OCI-LY7 (cell line): ENCODE measurements around the gene RPL35. TPM values are rescaled to one million over a fixed set of nuclear protein-coding genes. Genes with fewer than 3 reads are reported as not detected.

ENCODE experiments used
- BruUV-seq: library from RNA; stranded (reverse); fragments of 400-500 nt; replicated peaks from 2 replicates; lab custom pipeline; 2021; lab: Mats Ljungman, UMichigan
- CTCF ChIA-PET: fragments of 300-600 bp; sonication (Branson Sonifier 250); formaldehyde crosslinking; loops from one replicate; lab custom pipeline; 2022; ENCODE audit warnings: antibody characterized with exemption; ENCODE audit not compliant: unreplicated experiment; lab: Charles Lee
- POLR2A ChIA-PET: fragments of 300-600 bp; sonication (Branson Sonifier 250); formaldehyde crosslinking; loops from one replicate; lab custom pipeline; 2022; ENCODE audit warnings: antibody characterized with exemption; lab: Charles Lee
- DNase-seq: peaks from one replicate; pipeline ENCODE4 v3.0.0-alpha.2; 2015; ENCODE audit warnings: low spot score
- H2AFZ ChIP-seq: fragments of 200-600 bp; sonication (generic), shearing (Covaris generic); 2 replicates; pipeline ENCODE4 v1.6.1; 2014; ENCODE audit warnings: mild to moderate bottlenecking, antibody characterized with exemption, low read length, moderate library complexity
- H3K27ac ChIP-seq: fragments of 200-600 bp; sonication (generic); 2 replicates; pipeline ENCODE4 v1.5.1; 2014; ENCODE audit warnings: mixed run types, low read depth, mild to moderate bottlenecking, moderate library complexity, low read length, inconsistent platforms; ENCODE audit not compliant: poor library complexity, severe bottlenecking
- H3K36me3 ChIP-seq: fragments of 200-600 bp; sonication (generic); 2 replicates; pipeline ENCODE4 v1.6.1; 2014; ENCODE audit warnings: mild to moderate bottlenecking, antibody characterized with exemption, low read length, moderate library complexity, mixed read lengths; ENCODE audit not compliant: insufficient read depth
- H3K4me1 ChIP-seq: fragments of 200-600 bp; sonication (generic); 2 replicates; pipeline ENCODE4 v1.5.1; 2014; ENCODE audit warnings: mild to moderate bottlenecking, low read length; ENCODE audit not compliant: insufficient read depth, poor library complexity, severe bottlenecking
- H3K4me2 ChIP-seq: fragments of 200-600 bp; sonication (generic); 2 replicates; pipeline ENCODE4 v1.6.1; 2014; ENCODE audit warnings: mild to moderate bottlenecking, low read length
- H3K4me3 ChIP-seq: fragments of 200-600 bp; sonication (generic); 2 replicates; pipeline ENCODE4 v1.5.1; 2014; ENCODE audit warnings: mild to moderate bottlenecking, low read depth, low read length; ENCODE audit not compliant: poor library complexity, severe bottlenecking
- H3K79me2 ChIP-seq: fragments of 200-600 bp; sonication (generic); 2 replicates; pipeline ENCODE4 v1.6.1; 2016; ENCODE audit warnings: low read depth, mild to moderate bottlenecking, low read length, moderate library complexity, mixed read lengths; ENCODE audit not compliant: insufficient read depth
- H3K9me2 ChIP-seq: fragments of 200-600 bp; sonication (generic); 2 replicates; pipeline ENCODE4 v1.6.1; 2016; ENCODE audit warnings: mild to moderate bottlenecking, low read length, mixed read lengths; ENCODE audit not compliant: insufficient read depth
- H3K9me3 ChIP-seq: fragments of 200-600 bp; sonication (generic); 2 replicates; pipeline ENCODE4 v1.6.1; 2014; ENCODE audit warnings: mild to moderate bottlenecking, mixed run types, low read length, mixed read lengths
- H4K20me1 ChIP-seq: fragments of 200-600 bp; sonication (generic); 2 replicates; pipeline ENCODE4 v1.6.1; 2014; ENCODE audit warnings: mild to moderate bottlenecking, antibody characterized with exemption, low read length, moderate library complexity, mixed read lengths; ENCODE audit not compliant: insufficient read depth
- EZH2phosphoT487 ChIP-seq: fragments of 200-600 bp; sonication (generic); IDR thresholded peaks from 2 replicates; pipeline ENCODE4 v1.6.1; 2018; ENCODE audit warnings: low read depth, borderline replicate concordance, mild to moderate bottlenecking, mixed run types, antibody characterized with exemption, low read length, moderate library complexity, mixed read lengths
- intact Hi-C: fragments of 100-400 bp; cut with micrococcal nuclease; formaldehyde crosslinking; loops from one replicate; pipeline ENCODE4 v1.10.0; 2022; ENCODE audit not compliant: unreplicated experiment
- total RNA-seq, 2 experiments: library from RNA; depleted of rRNA in 1 of 2; stranded (reverse); fragments of >200 nt in 1 of 2; shearing (Covaris generic) in 1 of 2; gene quantifications; 2 replicates each; pipeline ENCODE4 v1.2.3, GENCODE V29; 2014 to 2022
- TF ChIP-seq, protein P1 (sequence below): fragments of 200-600 bp; sonication (generic); conservative IDR thresholded peaks from 2 replicates; pipeline ENCODE4 v1.5.1; 2014; ENCODE audit warnings: mild to moderate bottlenecking, antibody characterized with exemption, low read length, moderate library complexity, mixed read lengths

The RPL35 gene
- total RNA-seq, 2 experiments from 2014 or later = 1,713 to 6,190 TPM

DNA sequence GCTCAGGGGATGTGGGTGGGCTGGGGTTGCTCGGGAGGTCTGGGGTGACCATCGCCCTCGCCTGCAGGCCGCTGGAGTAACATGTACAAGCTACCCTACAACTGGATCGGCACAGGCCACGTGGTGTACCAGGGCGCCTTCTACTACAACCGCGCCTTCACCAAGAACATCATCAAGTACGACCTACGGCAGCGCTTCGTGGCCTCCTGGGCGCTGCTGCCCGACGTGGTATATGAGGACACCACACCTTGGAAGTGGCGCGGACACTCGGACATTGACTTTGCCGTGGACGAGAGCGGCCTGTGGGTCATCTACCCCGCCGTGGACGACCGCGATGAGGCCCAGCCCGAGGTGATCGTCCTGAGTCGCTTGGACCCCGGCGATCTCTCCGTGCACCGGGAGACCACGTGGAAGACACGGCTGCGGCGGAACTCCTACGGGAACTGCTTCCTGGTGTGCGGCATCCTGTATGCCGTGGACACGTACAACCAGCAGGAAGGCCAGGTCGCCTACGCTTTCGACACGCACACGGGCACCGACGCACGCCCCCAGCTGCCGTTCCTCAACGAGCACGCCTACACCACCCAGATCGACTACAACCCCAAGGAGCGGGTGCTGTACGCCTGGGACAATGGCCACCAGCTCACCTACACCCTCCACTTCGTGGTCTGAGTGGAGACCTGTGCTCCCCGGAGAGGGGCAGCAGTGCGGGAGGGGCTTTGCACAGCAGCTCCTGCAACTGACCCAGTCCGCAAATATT lies 51.8 kb downstream of the RPL35 start:
- DNase-seq = no peak
- TF ChIP-seq EZH2phosphoT487 = no peak
- TF ChIP-seq, protein P1, sequence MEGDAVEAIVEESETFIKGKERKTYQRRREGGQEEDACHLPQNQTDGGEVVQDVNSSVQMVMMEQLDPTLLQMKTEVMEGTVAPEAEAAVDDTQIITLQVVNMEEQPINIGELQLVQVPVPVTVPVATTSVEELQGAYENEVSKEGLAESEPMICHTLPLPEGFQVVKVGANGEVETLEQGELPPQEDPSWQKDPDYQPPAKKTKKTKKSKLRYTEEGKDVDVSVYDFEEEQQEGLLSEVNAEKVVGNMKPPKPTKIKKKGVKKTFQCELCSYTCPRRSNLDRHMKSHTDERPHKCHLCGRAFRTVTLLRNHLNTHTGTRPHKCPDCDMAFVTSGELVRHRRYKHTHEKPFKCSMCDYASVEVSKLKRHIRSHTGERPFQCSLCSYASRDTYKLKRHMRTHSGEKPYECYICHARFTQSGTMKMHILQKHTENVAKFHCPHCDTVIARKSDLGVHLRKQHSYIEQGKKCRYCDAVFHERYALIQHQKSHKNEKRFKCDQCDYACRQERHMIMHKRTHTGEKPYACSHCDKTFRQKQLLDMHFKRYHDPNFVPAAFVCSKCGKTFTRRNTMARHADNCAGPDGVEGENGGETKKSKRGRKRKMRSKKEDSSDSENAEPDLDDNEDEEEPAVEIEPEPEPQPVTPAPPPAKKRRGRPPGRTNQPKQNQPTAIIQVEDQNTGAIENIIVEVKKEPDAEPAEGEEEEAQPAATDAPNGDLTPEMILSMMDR = no peak
- intact Hi-C loops = no loop called here
- Histone ChIP-seq H3K4me1 (no peaks in the 10 kb centered on the region), H4K20me1 (no peaks in the 10 kb centered on the region), H3K4me2 (no peak overlapping the region), H3K36me3 (no peaks in the 10 kb centered on the region), H3K9me2 (no peaks in the 10 kb centered on the region), H3K79me2 (no peaks in the 10 kb centered on the region), H3K9me3 (no peaks in the 10 kb centered on the region), H3K4me3 (no peak overlapping the region), H3K27ac (no peak overlapping the region), H2AFZ (no peak overlapping the region)
- CTCF ChIA-PET = no interaction called here
- POLR2A ChIA-PET = no interaction called here
- no TSS peak for BruUV-seq

DNA sequence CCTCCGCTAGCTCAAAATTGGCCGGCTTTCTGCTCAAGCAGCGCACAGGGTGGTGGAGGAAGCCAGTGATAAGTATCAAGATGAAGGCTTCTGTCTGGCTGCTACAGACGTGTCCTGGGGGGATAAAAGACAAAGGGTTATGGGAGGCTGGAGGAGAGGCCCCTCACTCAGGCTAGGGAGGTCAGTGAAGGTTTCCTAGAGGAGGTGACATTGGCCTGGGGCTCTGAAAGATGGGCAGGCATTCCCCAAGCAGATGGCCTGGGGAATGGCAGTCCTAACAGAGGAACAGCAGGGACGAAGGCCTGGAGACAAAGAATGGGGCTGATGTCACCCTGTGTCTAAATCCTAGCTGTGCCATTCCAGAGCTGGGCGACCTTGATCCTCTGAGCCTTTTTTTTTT lies 52.5 kb downstream of the RPL35 start:
- ChIA-PET CTCF (no interaction called here), POLR2A (interaction anchor here (0.5 kb wide), 2 partner anchors 13 to 482 kb away, joined by 3 read pairs; no protein-coding TSS in a partner anchor)
- BruUV-seq = no TSS peak
- no peaks in the 10 kb centered on the region for H3K79me2 ChIP-seq
- no peak overlapping the region for H3K4me2 ChIP-seq
- no peak overlapping the region for H2AFZ ChIP-seq
- H3K27ac ChIP-seq = no peak overlapping the region
- DNase-seq = no peak
- intact Hi-C loops = no loop called here
- no peaks in the 10 kb centered on the region for H3K4me1 ChIP-seq
- no peaks in the 10 kb centered on the region for H3K36me3 ChIP-seq
- no peaks in the 10 kb centered on the region for H4K20me1 ChIP-seq
- no peaks in the 10 kb centered on the region for H3K9me3 ChIP-seq
- no peak for TF ChIP-seq EZH2phosphoT487
- TF ChIP-seq, protein P1 = no peak
- H3K4me3 ChIP-seq = no peak overlapping the region
- no peaks in the 10 kb centered on the region for H3K9me2 ChIP-seq

DNA sequence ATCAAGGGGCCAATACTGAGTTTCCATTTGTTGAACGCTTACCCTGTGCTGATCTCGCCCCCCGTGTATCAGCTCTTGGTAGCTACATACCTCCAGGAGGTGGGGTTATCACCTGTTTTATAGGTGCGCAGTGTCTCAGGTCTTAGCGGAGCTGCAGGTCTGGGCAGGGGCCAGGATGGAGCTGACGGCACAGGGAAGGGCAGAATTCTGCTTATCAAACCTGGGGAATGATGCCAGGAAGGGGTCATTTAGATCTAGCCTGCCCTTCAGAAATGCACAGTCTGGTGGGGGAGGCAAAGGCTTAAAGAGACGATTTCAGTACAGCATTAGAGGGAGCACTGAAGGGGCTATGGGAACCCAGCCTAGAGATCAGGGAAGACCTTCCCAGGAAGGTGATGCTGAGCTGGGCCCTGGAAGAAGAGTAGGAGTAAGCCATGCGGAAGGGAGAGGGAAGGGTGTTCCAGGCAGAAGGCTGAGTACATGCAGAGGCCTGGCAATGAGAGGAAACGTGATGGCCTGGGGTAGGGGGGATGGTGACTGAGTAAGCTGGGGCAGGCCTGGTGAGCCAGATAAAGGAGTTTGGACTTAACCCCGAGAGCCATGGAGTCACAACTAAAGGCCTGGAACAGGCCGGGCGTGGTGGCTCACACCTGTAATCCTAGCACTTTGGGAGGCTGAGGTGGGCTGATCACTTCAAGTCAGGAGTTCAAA lies 53.4 kb downstream of the RPL35 start:
- H3K27ac ChIP-seq = no peak overlapping the region
- no peak for DNase-seq
- intact Hi-C loops = no loop called here
- no peaks in the 10 kb centered on the region for H3K79me2 ChIP-seq
- H4K20me1 ChIP-seq = no peaks in the 10 kb centered on the region
- BruUV-seq = no TSS peak
- no peak overlapping the region for H3K4me3 ChIP-seq
- no peak for TF ChIP-seq EZH2phosphoT487
- TF ChIP-seq, protein P1 = no peak
- H3K4me2 ChIP-seq = no peak overlapping the region
- no peaks in the 10 kb centered on the region for H3K36me3 ChIP-seq
- H3K9me2 ChIP-seq = no peaks in the 10 kb centered on the region
- ChIA-PET POLR2A (interaction anchor here (0.5 kb wide), 1 partner anchor 483 kb away, joined by 3 read pairs; no protein-coding TSS in a partner anchor), CTCF (no interaction called here)
- H2AFZ ChIP-seq = no peak overlapping the region
- no peaks in the 10 kb centered on the region for H3K4me1 ChIP-seq
- H3K9me3 ChIP-seq = no peaks in the 10 kb centered on the region
